ENCODE results near the gene LRRFIP2.

DNA sequence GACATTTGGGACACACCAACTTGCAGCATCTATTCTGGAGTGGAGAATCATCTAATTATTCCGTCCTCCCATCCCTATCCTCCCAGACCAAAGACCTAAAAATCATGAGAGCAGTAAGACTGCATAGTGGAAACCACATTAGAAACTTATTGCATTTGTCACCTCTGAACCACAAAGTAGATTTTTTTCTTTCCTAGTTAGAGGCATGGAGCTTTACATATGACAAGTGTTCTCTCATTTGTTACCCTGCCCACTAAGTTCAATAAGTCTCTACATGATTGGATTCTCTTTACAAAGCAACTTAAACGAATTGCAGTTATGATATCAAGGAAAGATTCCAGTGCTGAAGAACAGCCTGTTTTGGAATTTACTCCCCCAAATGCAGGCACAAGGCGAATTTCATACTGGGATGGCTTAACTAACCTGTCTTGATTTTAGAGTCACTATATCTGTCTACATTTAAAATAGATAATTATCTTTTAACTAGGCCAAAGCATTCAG lies 42.3 kb upstream of the LRRFIP2 start:
- no peak for TF ChIP-seq CTCF (conservative IDR thresholded peaks at IDR 0.05; ENCODE audit: low read depth, low read length)
- no peak for TF ChIP-seq POLR2A (IDR thresholded peaks at IDR 0.05; ENCODE audit: low read depth, low read length)

All from IMR-90 (cell line).